ENCODE data around the gene SUV39H1.

SUV39H1 gene

GRCh38 chrX:48714573-48714972, 18.0 kb downstream of the SUV39H1 start:
- no peak for DNase-seq (ENCODE audit: low read depth in 2 of 2)

GRCh38 chrX:48715072-48715471, 18.5 kb downstream of the SUV39H1 start:
- no peak for DNase-seq (ENCODE audit: low read depth in 2 of 2)

DNA sequence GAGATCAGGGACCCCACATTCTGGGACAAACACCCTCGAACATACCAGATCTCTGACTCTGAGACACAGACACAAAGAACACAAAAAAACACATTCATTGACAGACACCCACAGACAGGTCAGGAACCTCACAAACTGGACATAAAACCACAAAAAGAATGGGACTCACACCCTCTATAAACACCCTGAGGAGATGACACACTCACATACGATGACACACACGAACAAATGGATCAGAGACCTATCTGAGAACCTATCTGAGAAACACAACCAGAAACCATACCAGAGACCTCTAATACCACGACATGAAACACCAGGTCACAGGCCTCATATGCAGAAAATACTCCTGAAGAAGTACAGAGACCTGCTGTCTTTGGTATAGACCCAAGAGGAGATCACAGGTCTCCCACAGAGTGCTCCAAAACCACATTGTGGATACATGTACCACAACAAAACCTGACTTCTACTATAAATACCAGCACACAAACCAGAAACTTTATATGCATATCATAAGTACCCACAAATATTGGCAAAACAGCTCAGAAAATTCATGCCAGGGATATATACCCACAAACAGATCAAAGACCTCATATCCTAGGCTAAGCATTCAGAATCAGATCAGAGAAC, 19.5 kb downstream of the SUV39H1 start:
- no peak for DNase-seq (ENCODE audit: low read depth in 2 of 2)

GRCh38 chrX:48719958-48720357, 23.4 kb downstream of the SUV39H1 start:
- no peak for DNase-seq (ENCODE audit: low read depth in 2 of 2)

GRCh38 chrX:48720577-48721250, 24.2 kb downstream of the SUV39H1 start:
- DNase-seq (ENCODE audit: low read depth in 2 of 2), result no peak

DNA sequence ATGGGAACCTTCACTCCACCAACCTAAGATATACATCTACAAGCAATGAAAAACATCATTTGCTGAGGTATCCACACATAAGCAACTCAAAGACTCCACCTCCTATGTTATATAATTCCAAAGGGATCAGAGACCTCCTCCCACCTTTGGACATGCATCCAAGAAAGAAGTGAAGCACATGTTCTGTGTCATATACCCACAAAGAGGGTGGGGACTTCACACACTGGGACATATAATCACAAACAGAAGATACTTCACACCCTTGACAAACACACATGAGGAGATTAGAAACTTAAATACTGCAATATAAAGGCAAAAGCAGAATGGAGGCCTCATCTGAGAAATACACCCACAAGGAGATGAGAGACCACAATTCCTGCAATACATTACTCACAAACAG, 25.4 kb downstream of the SUV39H1 start:
- DNase-seq (ENCODE audit: low read depth in 2 of 2), result no peak

- no peak for DNase-seq (ENCODE audit: low read depth in 2 of 2)
Observed at GRCh38 chrX:48726596-48726995, 30.1 kb downstream of the SUV39H1 start.

DNA sequence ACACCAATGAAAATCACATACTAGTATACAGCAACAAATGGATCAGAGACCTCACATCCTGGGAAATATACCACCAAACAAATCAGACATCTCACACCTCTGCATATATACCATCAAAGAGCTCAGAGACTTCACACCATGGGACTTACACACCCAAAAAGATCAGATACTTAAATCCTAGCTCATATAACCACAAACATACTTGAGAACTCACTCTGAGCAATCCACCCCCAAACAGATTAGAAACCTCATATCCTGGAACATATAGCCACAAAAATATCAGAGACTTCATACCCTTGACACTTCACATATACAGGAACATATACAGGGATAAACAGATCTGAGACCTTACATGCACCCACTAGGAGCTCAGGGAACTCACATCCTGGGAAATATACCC, 32.1 kb downstream of the SUV39H1 start:
- no peak for DNase-seq (ENCODE audit: low read depth in 2 of 2)

DNA sequence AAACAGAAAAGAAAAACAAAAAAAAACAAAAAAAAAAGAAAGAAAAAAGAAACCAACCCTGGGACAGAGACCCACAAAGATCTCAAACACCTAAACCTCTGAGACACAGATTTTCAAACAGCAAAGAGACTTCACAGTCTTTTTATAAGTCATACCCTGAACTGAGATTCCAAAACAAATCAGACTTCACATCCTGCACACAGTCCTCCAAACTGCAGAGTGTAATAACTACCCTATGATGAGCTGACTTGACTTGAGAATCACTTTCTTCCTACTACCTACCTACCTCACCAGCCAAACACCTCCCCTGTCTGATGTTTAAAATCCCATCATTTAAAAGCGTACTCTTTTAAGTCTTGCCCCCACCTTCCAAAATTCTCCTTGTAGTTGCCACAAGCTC, 39.8 kb downstream of the SUV39H1 start:
- DNase-seq (ENCODE audit: low read depth in 2 of 2), result no peak

- DNase-seq (ENCODE audit: low read depth in 2 of 2), result no peak
Observed at GRCh38 chrX:48736878-48737212, 40.3 kb downstream of the SUV39H1 start.

DNA sequence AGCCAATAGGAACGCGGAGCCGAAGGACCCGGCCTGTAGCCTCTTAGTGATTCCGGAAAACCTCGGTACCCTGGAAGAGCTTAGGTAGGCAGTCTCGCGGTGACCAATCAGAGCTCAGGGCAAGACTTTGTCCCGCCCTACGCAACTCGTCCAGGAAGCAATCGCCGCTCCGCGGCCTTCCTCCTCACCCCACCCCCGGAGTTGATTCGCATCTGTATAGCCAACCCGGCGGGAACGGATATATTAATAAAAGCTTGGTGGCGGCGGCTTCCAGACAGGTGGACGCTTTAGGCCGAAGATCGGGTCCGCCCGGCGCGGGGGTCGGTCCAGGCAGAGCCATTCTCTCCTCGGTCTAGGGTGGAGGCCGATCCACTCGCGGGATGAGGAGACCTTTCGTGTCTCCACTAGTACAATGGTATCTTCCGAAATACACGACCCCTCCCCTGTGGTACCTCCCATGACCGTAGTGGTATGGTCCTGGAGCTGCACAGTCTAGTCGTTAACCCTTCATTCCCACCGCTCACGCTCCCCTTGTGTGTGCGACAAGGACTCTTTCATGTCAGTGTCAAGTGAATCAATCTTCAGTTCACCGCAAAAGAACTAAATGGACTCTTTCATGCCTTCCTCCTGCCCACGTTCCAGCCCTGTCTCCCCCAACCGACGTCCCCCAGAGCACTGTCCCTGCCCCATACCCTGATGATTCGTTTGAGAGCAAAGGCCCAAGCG, 40.8 kb downstream of the SUV39H1 start:
- peak; percentile 80 to 82 for DNase-seq (ENCODE audit: low read depth in 2 of 2)

GRCh38 chrX:48737940-48738339, 41.4 kb downstream of the SUV39H1 start:
- DNase-seq (ENCODE audit: low read depth in 2 of 2), result no peak

DNA sequence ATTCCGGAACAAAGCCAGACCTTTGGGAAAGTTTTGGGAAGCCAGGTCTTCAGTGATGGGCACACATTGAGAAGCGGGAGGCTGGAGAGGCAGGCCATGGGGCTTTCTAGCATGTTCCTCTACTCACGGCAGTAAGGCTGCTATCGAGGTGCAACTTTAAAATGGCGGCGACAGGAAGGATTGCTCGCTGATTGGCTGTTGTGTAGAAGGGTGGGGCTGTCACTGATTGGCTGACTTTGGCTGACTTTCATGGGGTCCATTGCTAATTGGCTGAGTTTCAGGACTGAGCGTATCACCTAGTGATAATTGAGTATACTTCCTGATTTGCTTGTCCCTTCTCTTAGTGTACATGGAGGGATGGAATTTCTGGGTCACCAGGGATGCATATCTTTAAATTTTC, 45.3 kb downstream of the SUV39H1 start:
- DNase-seq (ENCODE audit: low read depth in 2 of 2), result no peak

DNA sequence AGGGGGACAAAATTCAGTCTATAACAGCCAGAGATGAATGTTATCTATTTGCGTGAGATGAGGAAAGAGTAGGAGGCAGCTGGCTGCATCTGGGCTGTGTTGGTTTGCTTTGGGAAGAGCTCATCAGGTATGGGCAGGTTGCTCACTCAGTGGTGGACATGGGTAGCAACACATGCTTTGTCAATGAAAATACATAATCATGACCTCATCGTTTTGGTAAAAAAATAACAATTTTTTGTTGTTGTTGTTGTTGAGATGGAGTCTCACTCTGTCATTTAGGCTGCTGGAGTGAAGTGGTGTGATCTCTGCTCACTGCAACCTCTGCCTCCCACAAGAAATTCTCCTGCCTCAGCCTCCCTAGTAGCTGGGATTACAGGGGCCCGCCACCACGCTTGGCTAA, 48.7 kb downstream of the SUV39H1 start:
- no peak for DNase-seq (ENCODE audit: low read depth in 2 of 2)

GRCh38 chrX:48747415-48748016, 51.0 kb downstream of the SUV39H1 start:
- no peak for DNase-seq (ENCODE audit: low read depth in 2 of 2)

DNA sequence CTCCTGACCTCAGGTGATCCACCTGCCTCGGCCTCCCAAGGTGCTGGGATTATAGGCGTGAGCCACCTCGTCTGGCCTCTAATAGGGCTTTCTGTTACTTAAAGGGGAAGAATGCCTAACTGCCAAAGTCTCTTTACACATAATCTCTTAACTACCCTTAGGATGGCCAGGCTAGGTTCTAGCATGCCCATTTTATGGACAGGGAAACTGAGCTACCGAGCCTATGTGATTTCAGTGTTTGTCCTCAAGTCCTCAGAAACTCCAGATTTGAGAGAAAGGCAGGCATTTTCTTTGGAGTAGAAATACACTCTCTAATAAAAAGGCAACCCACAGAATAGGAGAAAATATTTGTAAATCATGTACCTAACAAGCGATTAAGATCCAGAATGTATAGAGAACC, 52.6 kb downstream of the SUV39H1 start:
- no peak for DNase-seq (ENCODE audit: low read depth in 2 of 2)

DNA sequence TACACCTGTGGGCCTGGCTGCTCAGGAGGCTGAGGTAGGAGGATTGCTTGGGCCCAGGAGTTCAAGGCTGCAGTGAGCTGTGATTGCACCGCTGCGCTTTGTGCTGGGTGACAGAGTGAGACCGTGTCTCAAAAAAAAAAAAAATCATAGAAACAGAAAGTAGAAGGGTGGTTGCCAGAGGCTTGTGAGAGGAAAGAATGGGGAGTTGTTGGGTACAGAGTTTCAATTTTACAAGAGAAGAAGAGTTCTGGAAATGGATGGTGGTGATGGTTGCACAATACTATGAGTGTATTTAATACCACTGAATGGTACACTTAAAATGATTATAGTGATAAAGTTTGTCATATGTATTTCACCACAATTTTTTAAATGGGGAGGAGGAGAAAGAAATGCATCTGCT, 54.8 kb downstream of the SUV39H1 start:
- no peak for DNase-seq (ENCODE audit: low read depth in 2 of 2)

- no peak for DNase-seq (ENCODE audit: low read depth in 2 of 2)
Observed at GRCh38 chrX:48752498-48752897, 56.0 kb downstream of the SUV39H1 start.

- DNase-seq (ENCODE audit: low read depth in 2 of 2), result no peak
Observed at GRCh38 chrX:48753708-48754228, 57.2 kb downstream of the SUV39H1 start.

- DNase-seq (ENCODE audit: low read depth in 2 of 2), result no peak
Observed at GRCh38 chrX:48754238-48754637, 57.7 kb downstream of the SUV39H1 start.
